Stimulated activated CD4-positive, alpha-beta T cell treated with anti-CD3 and anti-CD28 coated beads, TNF-alpha, amount 100 ng/mL, for 24 hours (primary cell): ENCODE results near the gene KISS1R.
A peak's percentile ranks its signal among the peaks of the same experiment; 100 is the strongest.
"Not testable (repeated sequence)": the region's sequence is repeated elsewhere in the genome, so short reads cannot be mapped to it uniquely, and the experiment has no call there.

ENCODE experiments used
- DNase-seq, 3 experiments: peaks; one replicate each; pipeline ENCODE4 v3.0.0-alpha.2; 2020; ENCODE audit warnings: low read depth in 3 of 3

Gene KISS1R

GRCh38 chr19:917323-918151, at the start of gene KISS1R:
KISS1R (plus strand) TSS chr19:917333; CDS start chr19:917503, 170 bp downstream.
- peak in 1 of 3 experiments; percentile 50 for DNase-seq

GRCh38 chr19:867855-868457, 49.2 kb upstream of the KISS1R start:
- DNase-seq, result no peak

- DNase-seq, result no peak
Measured at GRCh38 chr19:868458-869244, 48.5 kb upstream of the KISS1R start.

- DNase-seq, result no peak
Measured at GRCh38 chr19:869245-870177, 47.6 kb upstream of the KISS1R start.

- DNase-seq, result no peak
Measured at GRCh38 chr19:870314-870713, 46.8 kb upstream of the KISS1R start.

- DNase-seq, result no peak
Measured at GRCh38 chr19:870963-871401, 46.2 kb upstream of the KISS1R start.

GRCh38 chr19:871446-872265, 45.5 kb upstream of the KISS1R start:
- no peak for DNase-seq

- peak; percentile 51 to 79 (median 56) for DNase-seq
Measured at GRCh38 chr19:872266-872951, 44.7 kb upstream of the KISS1R start.

GRCh38 chr19:873084-873483, 44.0 kb upstream of the KISS1R start:
- peak in 2 of 3 experiments; percentile 43 to 64 for DNase-seq

- DNase-seq, result no peak
Measured at GRCh38 chr19:873561-874041, 43.5 kb upstream of the KISS1R start.

GRCh38 chr19:875265-875879, 41.8 kb upstream of the KISS1R start:
- DNase-seq, result no peak

- DNase-seq, result no peak
Measured at GRCh38 chr19:876089-876488, 41.0 kb upstream of the KISS1R start.

GRCh38 chr19:876780-877314, 40.3 kb upstream of the KISS1R start:
- DNase-seq, result no peak

- not testable (repeated sequence) for DNase-seq
Measured at GRCh38 chr19:877992-878660, 39.0 kb upstream of the KISS1R start.

- not testable (repeated sequence) for DNase-seq
Measured at GRCh38 chr19:878751-879561, 38.2 kb upstream of the KISS1R start.

GRCh38 chr19:879711-880438, 37.3 kb upstream of the KISS1R start:
- no peak for DNase-seq
